Loucy (cell line): ENCODE data around the gene CDC42BPB.

Source experiments
- H2AFZ ChIP-seq: fragments of 200-600 bp; sonication (generic); 2 replicates; pipeline ENCODE4 v1.6.0; 2016; ENCODE audit warnings: antibody characterized with exemption, mild to moderate bottlenecking, low read length, moderate library complexity
- H3F3A ChIP-seq: fragments of 200-600 bp; 2 replicates; pipeline ENCODE4 v1.6.0; 2016; ENCODE audit warnings: antibody characterized with exemption, low read depth, mild to moderate bottlenecking
- H3K27me3 ChIP-seq: fragments of 200-600 bp; sonication (generic); 2 replicates; pipeline ENCODE4 v1.6.1; 2014; ENCODE audit warnings: low read length, mild to moderate bottlenecking; ENCODE audit not compliant: insufficient read depth, poor library complexity, severe bottlenecking
- H3K36me3 ChIP-seq: fragments of 200-600 bp; sonication (generic); 2 replicates; pipeline ENCODE4 v1.6.1; 2016; ENCODE audit warnings: low read length; ENCODE audit not compliant: insufficient read depth
- H3K4me1 ChIP-seq: fragments of 200-600 bp; sonication (generic); 2 replicates; pipeline ENCODE4 v1.5.1; 2014; ENCODE audit warnings: low read length, mild to moderate bottlenecking; ENCODE audit not compliant: insufficient read depth, poor library complexity, severe bottlenecking
- H3K4me2 ChIP-seq: fragments of 200-600 bp; sonication (generic); 2 replicates; pipeline ENCODE4 v1.6.0; 2014; ENCODE audit warnings: antibody characterized with exemption, low read length, low read depth, mild to moderate bottlenecking; ENCODE audit not compliant: poor library complexity, severe bottlenecking
- H3K4me3 ChIP-seq: fragments of 200-600 bp; sonication (generic); 2 replicates; pipeline ENCODE4 v1.5.1; 2014; ENCODE audit warnings: low read length, mild to moderate bottlenecking, mixed read lengths; ENCODE audit not compliant: poor library complexity, severe bottlenecking
- H3K79me2 ChIP-seq: fragments of 200-600 bp; sonication (generic); 2 replicates; pipeline ENCODE4 v1.6.1; 2014; ENCODE audit warnings: low read length; ENCODE audit not compliant: insufficient read depth
- H3K9ac ChIP-seq: fragments of 200-600 bp; sonication (generic); 2 replicates; pipeline ENCODE4 v1.6.0; 2014; ENCODE audit warnings: mild to moderate bottlenecking, low read depth, low read length, moderate library complexity; ENCODE audit not compliant: poor library complexity, severe bottlenecking
- H3K9me2 ChIP-seq: fragments of 200-600 bp; sonication (generic); replicated peaks from 2 replicates; pipeline ENCODE4 v1.6.1; 2016; ENCODE audit warnings: low read depth, low read length, mixed read lengths
- H3K9me3 ChIP-seq: fragments of 200-600 bp; sonication (generic); 2 replicates; pipeline ENCODE4 v1.6.1; 2014; ENCODE audit warnings: mild to moderate bottlenecking, antibody characterized with exemption, low read length, low read depth; ENCODE audit not compliant: insufficient read depth
- H4K20me1 ChIP-seq: fragments of 200-600 bp; sonication (generic); 2 replicates; pipeline ENCODE4 v1.6.0; 2014; ENCODE audit warnings: antibody characterized with exemption, low read length, mild to moderate bottlenecking; ENCODE audit not compliant: insufficient read depth, poor library complexity, severe bottlenecking
- EZH2phosphoT487 ChIP-seq: fragments of 200-600 bp; IDR thresholded peaks from 2 replicates; pipeline ENCODE4 v1.6.1; 2018; ENCODE audit warnings: antibody characterized with exemption, mild to moderate bottlenecking, moderate library complexity, borderline replicate concordance
- TF ChIP-seq, protein P1 (sequence below): fragments of 200-600 bp; sonication (generic); conservative IDR thresholded peaks from 2 replicates; pipeline ENCODE4 v1.5.1; 2014; ENCODE audit warnings: mild to moderate bottlenecking, antibody characterized with exemption, low read length

The CDC42BPB gene

DNA sequence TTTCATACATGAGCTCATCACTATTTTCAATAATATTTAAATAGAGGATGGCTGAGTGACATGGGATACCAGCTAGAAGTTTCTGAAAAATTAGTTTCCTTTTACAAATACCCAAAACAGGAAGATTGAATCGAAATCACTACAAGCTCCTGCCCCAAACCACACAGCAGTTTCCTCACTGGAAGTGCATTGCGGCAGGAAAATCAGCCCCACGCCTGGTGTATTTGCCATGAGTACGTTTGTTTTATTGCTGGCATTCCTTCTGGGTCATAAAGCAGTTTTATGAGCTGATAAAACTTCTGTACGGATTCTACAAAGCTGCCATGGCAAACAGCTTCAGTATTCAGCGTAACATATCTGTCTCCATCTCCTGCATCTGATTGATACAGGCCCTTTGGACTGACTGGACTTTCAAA lies 23.7 kb downstream of the CDC42BPB start:
- Histone ChIP-seq H3K9ac (no peak overlapping the region), H3K9me3 (no peaks in the 10 kb centered on the region), H3K4me3 (no peak overlapping the region), H3K27me3 (no peaks in the 10 kb centered on the region), H3F3A (no peaks in the 10 kb centered on the region), H2AFZ (0 out of 2 replicates have a peak overlapping the region, but pooled peaks have one; percentile 43), H3K4me1 (no peaks in the 10 kb centered on the region), H3K9me2 (no peaks in the 10 kb centered on the region), H3K36me3 (no peaks in the 10 kb centered on the region), H4K20me1 (no peaks in the 10 kb centered on the region), H3K79me2 (no peaks in the 10 kb centered on the region), H3K4me2 (no peak overlapping the region)
- TF ChIP-seq, protein P1, sequence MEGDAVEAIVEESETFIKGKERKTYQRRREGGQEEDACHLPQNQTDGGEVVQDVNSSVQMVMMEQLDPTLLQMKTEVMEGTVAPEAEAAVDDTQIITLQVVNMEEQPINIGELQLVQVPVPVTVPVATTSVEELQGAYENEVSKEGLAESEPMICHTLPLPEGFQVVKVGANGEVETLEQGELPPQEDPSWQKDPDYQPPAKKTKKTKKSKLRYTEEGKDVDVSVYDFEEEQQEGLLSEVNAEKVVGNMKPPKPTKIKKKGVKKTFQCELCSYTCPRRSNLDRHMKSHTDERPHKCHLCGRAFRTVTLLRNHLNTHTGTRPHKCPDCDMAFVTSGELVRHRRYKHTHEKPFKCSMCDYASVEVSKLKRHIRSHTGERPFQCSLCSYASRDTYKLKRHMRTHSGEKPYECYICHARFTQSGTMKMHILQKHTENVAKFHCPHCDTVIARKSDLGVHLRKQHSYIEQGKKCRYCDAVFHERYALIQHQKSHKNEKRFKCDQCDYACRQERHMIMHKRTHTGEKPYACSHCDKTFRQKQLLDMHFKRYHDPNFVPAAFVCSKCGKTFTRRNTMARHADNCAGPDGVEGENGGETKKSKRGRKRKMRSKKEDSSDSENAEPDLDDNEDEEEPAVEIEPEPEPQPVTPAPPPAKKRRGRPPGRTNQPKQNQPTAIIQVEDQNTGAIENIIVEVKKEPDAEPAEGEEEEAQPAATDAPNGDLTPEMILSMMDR: no peak
- no peak for TF ChIP-seq EZH2phosphoT487

DNA sequence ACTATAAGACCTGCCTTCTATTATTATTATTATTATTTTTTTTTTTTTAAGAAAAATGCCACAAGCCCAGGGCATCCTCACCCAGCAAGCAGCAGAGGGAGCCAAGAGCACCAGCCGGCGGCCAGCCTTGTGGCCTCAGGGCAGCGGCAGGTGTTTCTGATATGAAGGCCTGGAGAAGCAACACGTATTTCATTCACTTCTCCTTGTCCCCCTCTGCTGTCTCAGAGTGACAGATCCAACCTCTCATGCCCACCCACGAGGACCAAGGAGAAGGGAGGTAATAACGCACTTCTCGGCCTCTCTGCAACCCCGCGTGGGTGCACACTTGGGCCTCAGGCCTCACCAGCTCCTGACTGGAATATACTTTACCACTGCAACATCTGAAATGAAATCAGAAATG lies 25.4 kb downstream of the CDC42BPB start:
- no peaks in the 10 kb centered on the region for H3K9me3 ChIP-seq
- no peaks in the 10 kb centered on the region for H3K4me1 ChIP-seq

DNA sequence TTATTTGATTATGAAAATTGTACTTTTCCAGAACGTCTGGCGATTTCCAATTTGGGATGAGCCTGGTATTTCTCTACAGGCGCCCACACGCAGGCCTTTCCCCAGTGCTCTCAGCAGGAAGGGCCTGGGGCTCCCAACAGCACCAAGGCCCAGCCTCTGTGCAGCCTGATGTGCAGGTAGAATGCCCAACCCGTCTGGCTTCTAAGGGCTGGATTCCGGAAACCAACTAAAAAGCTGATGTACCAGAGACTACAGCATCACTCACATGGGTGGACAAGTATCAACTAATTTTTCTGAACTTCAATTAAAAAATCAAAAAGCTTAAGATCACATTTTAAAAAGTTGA lies 25.8 kb downstream of the CDC42BPB start:
- no peak for TF ChIP-seq EZH2phosphoT487
- TF ChIP-seq, protein P1: no peak
- H3K36me3 ChIP-seq: no peaks in the 10 kb centered on the region
- H2AFZ ChIP-seq: no peak overlapping the region
- no peaks in the 10 kb centered on the region for H3F3A ChIP-seq
- H3K4me2 ChIP-seq: no peak overlapping the region
- no peak overlapping the region for H3K9ac ChIP-seq
- no peaks in the 10 kb centered on the region for H3K27me3 ChIP-seq
- no peaks in the 10 kb centered on the region for H3K79me2 ChIP-seq
- H3K9me3 ChIP-seq: no peaks in the 10 kb centered on the region
- H3K9me2 ChIP-seq: no peaks in the 10 kb centered on the region
- no peak overlapping the region for H3K4me3 ChIP-seq
- no peaks in the 10 kb centered on the region for H4K20me1 ChIP-seq
- H3K4me1 ChIP-seq: no peaks in the 10 kb centered on the region

More for the DNA sequence above, 25.4 kb downstream of the CDC42BPB start:
- Histone ChIP-seq H3K27me3 (no peaks in the 10 kb centered on the region), H3F3A (no peaks in the 10 kb centered on the region), H4K20me1 (no peaks in the 10 kb centered on the region), H3K79me2 (no peaks in the 10 kb centered on the region), H3K4me2 (no peak overlapping the region), H3K36me3 (no peaks in the 10 kb centered on the region), H3K9me2 (no peaks in the 10 kb centered on the region), H3K4me3 (no peak overlapping the region), H2AFZ (no peak overlapping the region), H3K9ac (no peak overlapping the region)
- TF ChIP-seq, protein P1: 0 out of 2 replicates have a peak, but pooled peaks have one; percentile 10
- TF ChIP-seq EZH2phosphoT487: no peak
